ENCODE results near the gene GOLGB1.

Gene GOLGB1

DNA sequence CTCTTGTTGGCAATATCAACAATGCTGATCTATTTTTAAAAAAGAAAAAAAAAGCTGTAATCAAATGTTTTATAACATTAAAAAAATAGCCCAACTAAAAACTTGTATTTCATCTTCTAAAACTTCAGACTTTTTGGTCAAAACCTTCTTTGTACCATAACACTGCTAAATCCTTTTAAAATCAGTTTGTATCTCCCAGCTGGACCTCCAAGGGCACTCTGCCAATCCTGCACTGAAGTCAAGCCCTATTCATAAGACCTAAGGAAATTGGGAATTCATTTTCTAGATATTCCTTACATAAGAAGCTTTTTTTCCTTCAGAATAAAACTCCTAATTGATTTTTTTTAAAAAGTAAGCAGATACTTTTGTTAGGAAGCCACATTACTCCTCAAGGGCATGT is 50.6 kb downstream of the GOLGB1 start:
- H3K27ac ChIP-seq (ENCODE audit: low read length), result no peak overlapping the region
- no peak overlapping the region for H3K9ac ChIP-seq (ENCODE audit: low read length)
- H3K4me3 ChIP-seq (ENCODE audit: low read length), result no peak overlapping the region
- H3K36me3 ChIP-seq (replicated peaks; ENCODE audit: low read depth, low read length), result peaks cover 32% of the 10 kb centered on the region
- H2AFZ ChIP-seq (ENCODE audit: low read depth, low read length), result no peak overlapping the region
- H3K9me3 ChIP-seq (ENCODE audit: insufficient read depth, low read length), result no peaks in the 10 kb centered on the region
- no peak for TF ChIP-seq EZH2phosphoT487 (IDR thresholded peaks at IDR 0.05; ENCODE audit: low read depth)
- TF ChIP-seq, protein P1, sequence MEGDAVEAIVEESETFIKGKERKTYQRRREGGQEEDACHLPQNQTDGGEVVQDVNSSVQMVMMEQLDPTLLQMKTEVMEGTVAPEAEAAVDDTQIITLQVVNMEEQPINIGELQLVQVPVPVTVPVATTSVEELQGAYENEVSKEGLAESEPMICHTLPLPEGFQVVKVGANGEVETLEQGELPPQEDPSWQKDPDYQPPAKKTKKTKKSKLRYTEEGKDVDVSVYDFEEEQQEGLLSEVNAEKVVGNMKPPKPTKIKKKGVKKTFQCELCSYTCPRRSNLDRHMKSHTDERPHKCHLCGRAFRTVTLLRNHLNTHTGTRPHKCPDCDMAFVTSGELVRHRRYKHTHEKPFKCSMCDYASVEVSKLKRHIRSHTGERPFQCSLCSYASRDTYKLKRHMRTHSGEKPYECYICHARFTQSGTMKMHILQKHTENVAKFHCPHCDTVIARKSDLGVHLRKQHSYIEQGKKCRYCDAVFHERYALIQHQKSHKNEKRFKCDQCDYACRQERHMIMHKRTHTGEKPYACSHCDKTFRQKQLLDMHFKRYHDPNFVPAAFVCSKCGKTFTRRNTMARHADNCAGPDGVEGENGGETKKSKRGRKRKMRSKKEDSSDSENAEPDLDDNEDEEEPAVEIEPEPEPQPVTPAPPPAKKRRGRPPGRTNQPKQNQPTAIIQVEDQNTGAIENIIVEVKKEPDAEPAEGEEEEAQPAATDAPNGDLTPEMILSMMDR (IDR thresholded peaks at IDR 0.05; ENCODE audit: low read depth, low read length), result no peak
- 0 out of 2 replicates have a peak, but pooled peaks cover 3% of the 10 kb centered on the region for H3K4me1 ChIP-seq (ENCODE audit: low read length)
- H3K79me2 ChIP-seq (ENCODE audit: low read length), result no peaks in the 10 kb centered on the region
- H3K4me2 ChIP-seq (ENCODE audit: low read length), result no peak overlapping the region
- no peaks in the 10 kb centered on the region for H3K27me3 ChIP-seq (ENCODE audit: low read depth, low read length)
- H4K20me1 ChIP-seq (ENCODE audit: insufficient read depth, low read length), result no peaks in the 10 kb centered on the region

DNA sequence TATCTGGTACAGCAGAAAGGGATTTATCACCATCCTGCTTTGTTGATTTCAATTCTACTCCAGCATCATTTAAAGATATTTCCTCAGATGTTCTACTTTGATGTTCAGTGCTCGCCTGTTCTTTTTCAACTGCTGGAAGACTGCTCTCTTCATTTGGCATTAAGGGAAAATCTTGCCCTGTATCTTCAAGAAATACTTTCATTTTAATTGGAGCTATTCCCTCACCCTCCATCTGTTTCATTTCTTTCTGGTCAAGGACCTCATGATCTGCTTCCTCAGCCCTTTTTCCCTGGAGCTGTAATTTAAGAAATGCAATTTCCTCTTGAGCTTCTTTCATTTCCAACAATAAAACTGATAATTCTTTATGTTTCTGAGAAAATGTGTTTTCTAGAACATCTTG is 51.1 kb downstream of the GOLGB1 start:
- 0 out of 2 replicates have a peak, but pooled peaks cover 3% of the 10 kb centered on the region for H3K4me1 ChIP-seq (ENCODE audit: low read length)
- no peaks in the 10 kb centered on the region for H3K27me3 ChIP-seq (ENCODE audit: low read depth, low read length)
- H3K4me2 ChIP-seq (ENCODE audit: low read length), result no peak overlapping the region
- H3K79me2 ChIP-seq (ENCODE audit: low read length), result no peaks in the 10 kb centered on the region
- TF ChIP-seq, protein P1 (IDR thresholded peaks at IDR 0.05; ENCODE audit: low read depth, low read length), result no peak
- TF ChIP-seq EZH2phosphoT487 (IDR thresholded peaks at IDR 0.05; ENCODE audit: low read depth), result no peak
- no peak overlapping the region for H3K4me3 ChIP-seq (ENCODE audit: low read length)
- no peak overlapping the region for H3K27ac ChIP-seq (ENCODE audit: low read length)
- H4K20me1 ChIP-seq (ENCODE audit: insufficient read depth, low read length), result no peaks in the 10 kb centered on the region
- H3K9me3 ChIP-seq (ENCODE audit: insufficient read depth, low read length), result no peaks in the 10 kb centered on the region
- peaks cover 30% of the 10 kb centered on the region for H3K36me3 ChIP-seq (replicated peaks; ENCODE audit: low read depth, low read length)
- no peak overlapping the region for H3K9ac ChIP-seq (ENCODE audit: low read length)
- no peak overlapping the region for H2AFZ ChIP-seq (ENCODE audit: low read depth, low read length)

DNA sequence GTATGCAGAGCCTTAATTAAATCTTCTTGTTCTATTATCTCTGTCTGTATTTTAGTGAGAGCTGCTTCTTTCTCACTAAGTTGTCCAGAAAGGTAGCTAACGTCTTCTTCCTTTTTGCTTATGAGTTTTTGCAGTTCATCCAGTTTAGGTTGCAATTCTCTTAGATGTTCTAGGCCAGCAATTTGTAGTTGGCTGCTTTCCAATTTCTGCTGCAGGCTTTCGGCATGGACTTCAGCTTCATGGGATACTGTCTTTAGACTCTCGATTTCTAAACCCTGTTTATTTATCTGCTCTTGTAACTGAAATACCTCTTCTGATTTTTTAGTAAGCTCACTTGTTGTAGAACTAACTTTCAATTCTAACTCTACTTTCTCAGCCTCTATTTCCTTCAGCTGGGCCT is 53.4 kb downstream of the GOLGB1 start:
- peaks cover 10% of the 10 kb centered on the region for H3K4me1 ChIP-seq (ENCODE audit: low read length)
- no peak overlapping the region for H3K4me2 ChIP-seq (ENCODE audit: low read length)
- H3K36me3 ChIP-seq (replicated peaks; ENCODE audit: low read depth, low read length), result peaks cover 32% of the 10 kb centered on the region

DNA sequence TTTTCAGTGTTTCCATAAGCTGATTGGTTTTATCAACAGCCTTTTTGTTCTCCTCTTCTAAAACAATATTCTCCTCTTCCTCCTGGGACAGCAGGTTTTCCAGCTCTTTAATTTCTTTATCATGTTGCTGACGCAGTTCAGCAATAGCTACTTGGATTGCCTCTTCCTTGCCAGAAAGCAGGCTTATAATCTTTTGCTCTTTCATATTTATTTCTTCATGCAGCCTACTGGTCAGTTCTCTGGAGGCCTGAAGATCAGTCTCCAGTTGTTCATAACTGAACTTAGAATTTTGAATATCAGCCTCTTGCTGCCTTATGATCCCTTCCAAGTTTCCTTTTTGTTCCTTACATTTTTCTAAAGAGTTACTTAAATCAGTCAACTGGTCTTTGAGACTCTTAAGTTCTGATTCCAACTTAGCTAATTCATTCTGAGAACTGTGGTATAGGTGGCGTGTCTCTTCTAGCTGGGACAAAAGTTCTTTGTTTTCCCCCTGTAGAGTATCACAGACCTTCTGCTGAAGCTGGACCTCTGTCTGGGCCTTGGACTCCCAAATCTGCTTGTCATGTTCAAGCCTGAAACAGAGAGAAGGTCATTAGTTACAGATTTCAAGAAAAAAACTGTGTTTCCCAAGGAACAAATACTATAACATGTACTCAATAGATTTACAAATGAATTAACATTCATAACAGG is 57.4 kb downstream of the GOLGB1 start:
- H3K9me3 ChIP-seq (ENCODE audit: insufficient read depth, low read length), result no peaks in the 10 kb centered on the region
- H3K9ac ChIP-seq (ENCODE audit: low read length), result no peak overlapping the region
- no peaks in the 10 kb centered on the region for H3K79me2 ChIP-seq (ENCODE audit: low read length)
- no peaks in the 10 kb centered on the region for H3K27me3 ChIP-seq (ENCODE audit: low read depth, low read length)
- no peak for TF ChIP-seq EZH2phosphoT487 (IDR thresholded peaks at IDR 0.05; ENCODE audit: low read depth)
- TF ChIP-seq, protein P1 (IDR thresholded peaks at IDR 0.05; ENCODE audit: low read depth, low read length), result no peak
- H3K4me1 ChIP-seq (ENCODE audit: low read length), result peaks cover 23% of the 10 kb centered on the region
- H3K4me2 ChIP-seq (ENCODE audit: low read length), result no peak overlapping the region
- H2AFZ ChIP-seq (ENCODE audit: low read depth, low read length), result no peak overlapping the region
- peaks cover 31% of the 10 kb centered on the region for H3K36me3 ChIP-seq (replicated peaks; ENCODE audit: low read depth, low read length)
- no peak overlapping the region for H3K4me3 ChIP-seq (ENCODE audit: low read length)
- H3K27ac ChIP-seq (ENCODE audit: low read length), result no peak overlapping the region
- peaks cover 11% of the 10 kb centered on the region for H4K20me1 ChIP-seq (ENCODE audit: insufficient read depth, low read length)

More for the DNA sequence above, 53.4 kb downstream of the GOLGB1 start:
- no peak overlapping the region for H3K9ac ChIP-seq (ENCODE audit: low read length)
- H3K4me3 ChIP-seq (ENCODE audit: low read length), result no peak overlapping the region
- no peak overlapping the region for H2AFZ ChIP-seq (ENCODE audit: low read depth, low read length)
- no peaks in the 10 kb centered on the region for H3K9me3 ChIP-seq (ENCODE audit: insufficient read depth, low read length)
- TF ChIP-seq, protein P1 (IDR thresholded peaks at IDR 0.05; ENCODE audit: low read depth, low read length), result no peak
- TF ChIP-seq EZH2phosphoT487 (IDR thresholded peaks at IDR 0.05; ENCODE audit: low read depth), result no peak
- no peaks in the 10 kb centered on the region for H3K79me2 ChIP-seq (ENCODE audit: low read length)
- H3K27me3 ChIP-seq (ENCODE audit: low read depth, low read length), result no peaks in the 10 kb centered on the region
- H4K20me1 ChIP-seq (ENCODE audit: insufficient read depth, low read length), result peaks cover 3% of the 10 kb centered on the region; the same call in 1 of the 2 replicates
- H3K27ac ChIP-seq (ENCODE audit: low read length), result no peak overlapping the region
